OCI-LY7 (cell line): ENCODE results near the gene RITA1. TPM values are rescaled to one million over a fixed set of nuclear protein-coding genes. Genes with fewer than 3 reads are reported as not detected.
A peak's percentile ranks its signal among the peaks of the same experiment; 100 is the strongest.

Experiments used
- BruUV-seq: library from RNA; stranded (reverse); fragments of 400-500 nt; replicated peaks from 2 replicates; lab custom pipeline; 2021; lab: Mats Ljungman, UMichigan
- CTCF ChIA-PET: fragments of 300-600 bp; sonication (Branson Sonifier 250); formaldehyde crosslinking; loops from one replicate; lab custom pipeline; 2022; ENCODE audit warnings: antibody characterized with exemption; ENCODE audit not compliant: unreplicated experiment; lab: Charles Lee
- POLR2A ChIA-PET: fragments of 300-600 bp; sonication (Branson Sonifier 250); formaldehyde crosslinking; loops from one replicate; lab custom pipeline; 2022; ENCODE audit warnings: antibody characterized with exemption; lab: Charles Lee
- DNase-seq: peaks from one replicate; pipeline ENCODE4 v3.0.0-alpha.2; 2015; ENCODE audit warnings: low spot score
- H2AFZ ChIP-seq: fragments of 200-600 bp; sonication (generic), shearing (Covaris generic); 2 replicates; pipeline ENCODE4 v1.6.1; 2014; ENCODE audit warnings: mild to moderate bottlenecking, antibody characterized with exemption, low read length, moderate library complexity
- H3K27ac ChIP-seq: fragments of 200-600 bp; sonication (generic); 2 replicates; pipeline ENCODE4 v1.5.1; 2014; ENCODE audit warnings: mixed run types, low read depth, mild to moderate bottlenecking, moderate library complexity, low read length, inconsistent platforms; ENCODE audit not compliant: poor library complexity, severe bottlenecking
- H3K36me3 ChIP-seq: fragments of 200-600 bp; sonication (generic); 2 replicates; pipeline ENCODE4 v1.6.1; 2014; ENCODE audit warnings: mild to moderate bottlenecking, antibody characterized with exemption, low read length, moderate library complexity, mixed read lengths; ENCODE audit not compliant: insufficient read depth
- H3K4me1 ChIP-seq: fragments of 200-600 bp; sonication (generic); 2 replicates; pipeline ENCODE4 v1.5.1; 2014; ENCODE audit warnings: mild to moderate bottlenecking, low read length; ENCODE audit not compliant: insufficient read depth, poor library complexity, severe bottlenecking
- H3K4me2 ChIP-seq: fragments of 200-600 bp; sonication (generic); 2 replicates; pipeline ENCODE4 v1.6.1; 2014; ENCODE audit warnings: mild to moderate bottlenecking, low read length
- H3K4me3 ChIP-seq: fragments of 200-600 bp; sonication (generic); 2 replicates; pipeline ENCODE4 v1.5.1; 2014; ENCODE audit warnings: mild to moderate bottlenecking, low read depth, low read length; ENCODE audit not compliant: poor library complexity, severe bottlenecking
- H3K79me2 ChIP-seq: fragments of 200-600 bp; sonication (generic); 2 replicates; pipeline ENCODE4 v1.6.1; 2016; ENCODE audit warnings: low read depth, mild to moderate bottlenecking, low read length, moderate library complexity, mixed read lengths; ENCODE audit not compliant: insufficient read depth
- H3K9me2 ChIP-seq: fragments of 200-600 bp; sonication (generic); 2 replicates; pipeline ENCODE4 v1.6.1; 2016; ENCODE audit warnings: mild to moderate bottlenecking, low read length, mixed read lengths; ENCODE audit not compliant: insufficient read depth
- H3K9me3 ChIP-seq: fragments of 200-600 bp; sonication (generic); 2 replicates; pipeline ENCODE4 v1.6.1; 2014; ENCODE audit warnings: mild to moderate bottlenecking, mixed run types, low read length, mixed read lengths
- H4K20me1 ChIP-seq: fragments of 200-600 bp; sonication (generic); 2 replicates; pipeline ENCODE4 v1.6.1; 2014; ENCODE audit warnings: mild to moderate bottlenecking, antibody characterized with exemption, low read length, moderate library complexity, mixed read lengths; ENCODE audit not compliant: insufficient read depth
- EZH2phosphoT487 ChIP-seq: fragments of 200-600 bp; sonication (generic); IDR thresholded peaks from 2 replicates; pipeline ENCODE4 v1.6.1; 2018; ENCODE audit warnings: low read depth, borderline replicate concordance, mild to moderate bottlenecking, mixed run types, antibody characterized with exemption, low read length, moderate library complexity, mixed read lengths
- intact Hi-C: fragments of 100-400 bp; cut with micrococcal nuclease; formaldehyde crosslinking; loops from one replicate; pipeline ENCODE4 v1.10.0; 2022; ENCODE audit not compliant: unreplicated experiment
- total RNA-seq, 2 experiments: library from RNA; depleted of rRNA in 1 of 2; stranded (reverse); fragments of >200 nt in 1 of 2; shearing (Covaris generic) in 1 of 2; gene quantifications; 2 replicates each; pipeline ENCODE4 v1.2.3, GENCODE V29; 2014 to 2022
- TF ChIP-seq, protein P1 (sequence below): fragments of 200-600 bp; sonication (generic); conservative IDR thresholded peaks from 2 replicates; pipeline ENCODE4 v1.5.1; 2014; ENCODE audit warnings: mild to moderate bottlenecking, antibody characterized with exemption, low read length, moderate library complexity, mixed read lengths

Gene RITA1
- total RNA-seq, 2 experiments from 2014 or later, result 68.6 to 90.8 TPM

DNA sequence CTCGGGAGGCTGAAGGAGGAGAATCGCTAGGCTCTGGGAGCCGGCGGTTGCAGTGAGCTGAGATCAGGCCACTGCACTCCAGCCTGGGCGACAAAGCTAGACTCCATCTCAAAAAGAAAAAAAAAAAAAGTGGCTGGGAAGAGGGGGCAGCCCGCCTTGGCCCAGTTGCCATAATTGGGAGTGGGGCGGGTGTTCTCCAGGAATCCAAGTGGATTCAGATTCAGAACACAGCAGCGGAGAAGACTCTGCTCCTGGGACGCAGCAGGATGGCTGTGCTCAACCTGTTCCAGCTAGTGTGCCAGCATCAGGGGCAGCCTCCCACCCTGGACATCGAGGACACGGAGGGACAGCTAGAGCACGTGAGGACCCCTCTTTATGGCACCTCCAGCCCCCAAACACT lies 30.5 kb upstream of the RITA1 start:
- BruUV-seq, result no TSS peak
- no peak for DNase-seq
- H3K9me2 ChIP-seq, result no peaks in the 10 kb centered on the region
- H3K9me3 ChIP-seq, result no peaks in the 10 kb centered on the region
- H3K4me1 ChIP-seq, result peaks cover 67% of the 10 kb centered on the region
- peaks cover 33% of the 10 kb centered on the region; the same call in 1 of the 2 replicates for H3K79me2 ChIP-seq
- peak overlapping the region; percentile 78 for H3K4me3 ChIP-seq
- intact Hi-C loops, result no loop called here
- CTCF ChIA-PET, result interaction anchor here (1.9 kb wide), 1 partner anchor 19 kb away, joined by 5 read pairs; no protein-coding TSS in a partner anchor
- peaks cover 57% of the 10 kb centered on the region for H3K36me3 ChIP-seq
- peak overlapping the region; percentile 90 for H3K4me2 ChIP-seq
- TF ChIP-seq, protein P1, sequence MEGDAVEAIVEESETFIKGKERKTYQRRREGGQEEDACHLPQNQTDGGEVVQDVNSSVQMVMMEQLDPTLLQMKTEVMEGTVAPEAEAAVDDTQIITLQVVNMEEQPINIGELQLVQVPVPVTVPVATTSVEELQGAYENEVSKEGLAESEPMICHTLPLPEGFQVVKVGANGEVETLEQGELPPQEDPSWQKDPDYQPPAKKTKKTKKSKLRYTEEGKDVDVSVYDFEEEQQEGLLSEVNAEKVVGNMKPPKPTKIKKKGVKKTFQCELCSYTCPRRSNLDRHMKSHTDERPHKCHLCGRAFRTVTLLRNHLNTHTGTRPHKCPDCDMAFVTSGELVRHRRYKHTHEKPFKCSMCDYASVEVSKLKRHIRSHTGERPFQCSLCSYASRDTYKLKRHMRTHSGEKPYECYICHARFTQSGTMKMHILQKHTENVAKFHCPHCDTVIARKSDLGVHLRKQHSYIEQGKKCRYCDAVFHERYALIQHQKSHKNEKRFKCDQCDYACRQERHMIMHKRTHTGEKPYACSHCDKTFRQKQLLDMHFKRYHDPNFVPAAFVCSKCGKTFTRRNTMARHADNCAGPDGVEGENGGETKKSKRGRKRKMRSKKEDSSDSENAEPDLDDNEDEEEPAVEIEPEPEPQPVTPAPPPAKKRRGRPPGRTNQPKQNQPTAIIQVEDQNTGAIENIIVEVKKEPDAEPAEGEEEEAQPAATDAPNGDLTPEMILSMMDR, result no peak
- no peak for TF ChIP-seq EZH2phosphoT487
- H3K27ac ChIP-seq, result peak overlapping the region; percentile 90
- no peak overlapping the region for H2AFZ ChIP-seq
- H4K20me1 ChIP-seq, result no peaks in the 10 kb centered on the region
- POLR2A ChIA-PET, result interaction anchor here (1.0 to 3.2 kb wide), 4 partner anchors 10 to 104 kb away, joined by 3 to 25 read pairs (median 4); no protein-coding TSS in a partner anchor

DNA sequence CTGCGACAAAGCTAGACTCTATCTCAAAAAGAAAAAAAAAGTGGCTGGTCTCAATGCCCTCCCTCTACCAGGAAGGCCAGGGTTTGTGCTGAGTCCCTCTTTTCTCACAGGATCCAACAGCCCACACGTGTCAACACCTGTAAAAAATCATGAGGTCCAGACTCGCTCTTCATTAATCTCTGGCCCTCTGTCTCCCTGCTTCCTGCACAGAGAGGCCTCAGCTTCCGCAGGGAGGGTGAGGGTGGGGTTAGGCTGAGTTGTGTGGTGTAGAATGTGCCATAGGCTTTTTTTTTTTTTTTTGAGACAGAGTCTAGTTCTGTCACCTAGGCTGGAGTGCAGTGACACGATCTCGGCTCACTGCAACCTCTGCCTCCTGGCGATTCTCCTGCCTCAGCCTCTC lies 29.9 kb upstream of the RITA1 start:
- Histone ChIP-seq H2AFZ (no peak overlapping the region), H3K4me1 (peaks cover 73% of the 10 kb centered on the region), H3K4me3 (peak overlapping the region; percentile 78), H3K36me3 (peaks cover 63% of the 10 kb centered on the region), H3K9me3 (no peaks in the 10 kb centered on the region), H3K79me2 (peaks cover 39% of the 10 kb centered on the region; the same call in 1 of the 2 replicates), H3K9me2 (no peaks in the 10 kb centered on the region), H3K4me2 (peak overlapping the region; percentile 90), H3K27ac (peak overlapping the region; percentile 90), H4K20me1 (no peaks in the 10 kb centered on the region)
- intact Hi-C loops, result no loop called here
- POLR2A ChIA-PET, result interaction anchor here (1.2 kb wide), 1 partner anchor 9 kb away, joined by 4 read pairs; no protein-coding TSS in a partner anchor
- CTCF ChIA-PET, result interaction anchor here (0.6 kb wide), 1 partner anchor 28 kb away, joined by 4 read pairs; no protein-coding TSS in a partner anchor
- TF ChIP-seq, protein P1, result no peak
- TF ChIP-seq EZH2phosphoT487, result no peak
- no peak for DNase-seq
- no TSS peak for BruUV-seq

DNA sequence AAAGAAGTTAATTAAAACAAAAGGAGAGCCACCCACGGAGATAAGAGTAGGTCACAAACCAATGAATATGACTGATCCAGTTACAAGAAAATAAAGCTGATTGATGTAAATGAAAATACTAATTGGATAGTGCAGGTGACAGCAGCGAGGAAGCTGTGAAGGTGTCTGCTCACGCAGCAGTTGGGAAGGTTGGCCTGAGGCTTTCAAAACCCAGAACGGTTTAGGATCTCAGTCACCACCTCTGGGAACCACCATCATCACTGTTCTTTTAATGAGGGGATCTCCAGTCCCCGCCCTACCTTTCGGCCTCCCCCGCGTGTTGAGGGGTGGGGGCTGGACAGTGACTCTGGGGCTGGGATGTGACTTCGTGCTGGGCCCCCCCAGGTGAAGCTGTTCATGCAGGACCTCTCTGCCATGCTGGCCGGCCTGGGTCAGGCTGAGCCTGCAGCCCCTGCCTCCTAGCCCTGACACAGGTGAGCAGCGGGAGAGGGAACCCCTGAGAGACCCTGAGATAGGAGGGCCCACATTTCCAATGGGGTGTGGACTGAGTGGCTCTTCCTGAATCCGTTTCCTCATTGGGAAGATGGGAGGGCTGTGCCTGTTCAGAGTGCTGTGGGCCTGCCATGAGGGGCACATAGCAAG lies 28.2 kb upstream of the RITA1 start:
- Histone ChIP-seq H3K27ac (peak overlapping the region; percentile 90), H3K4me2 (peak overlapping the region; percentile 27), H3K4me1 (peaks cover 77% of the 10 kb centered on the region), H3K79me2 (peaks cover 40% of the 10 kb centered on the region; the same call in 1 of the 2 replicates), H3K4me3 (no peak overlapping the region), H2AFZ (no peak overlapping the region), H3K9me2 (no peaks in the 10 kb centered on the region), H3K9me3 (no peaks in the 10 kb centered on the region), H3K36me3 (peaks cover 74% of the 10 kb centered on the region), H4K20me1 (no peaks in the 10 kb centered on the region)
- DNase-seq, result no peak
- ChIA-PET CTCF (no interaction called here), POLR2A (interaction anchor here (1.2 kb wide), 1 partner anchor 23 kb away, joined by 3 read pairs; no protein-coding TSS in a partner anchor)
- intact Hi-C loops, result no loop called here
- no TSS peak for BruUV-seq
- TF ChIP-seq EZH2phosphoT487, result no peak
- TF ChIP-seq, protein P1, result no peak
